CD4-positive, alpha-beta T cell treated with Interleukin-17A for 4 hours (primary cell): ENCODE data around the gene HIF1AN.
"Not testable (repeated sequence)": the region's sequence is repeated elsewhere in the genome, so short reads cannot be mapped to it uniquely, and the experiment has no call there.

Experiments
- DNase-seq: peaks from one replicate; pipeline ENCODE4 v3.0.0-alpha.2; 2020; ENCODE audit warnings: mixed read lengths

Gene HIF1AN

GRCh38 chr10:100567826-100568225 is 32.1 kb downstream of the HIF1AN start:
- DNase-seq: no peak

GRCh38 chr10:100568912-100569311 is 33.2 kb downstream of the HIF1AN start:
- no peak for DNase-seq

- no peak for DNase-seq
Observed at GRCh38 chr10:100569687-100570481, 34.1 kb downstream of the HIF1AN start.

- no peak for DNase-seq
Observed at GRCh38 chr10:100570506-100570905, 34.8 kb downstream of the HIF1AN start.

- no peak for DNase-seq
Observed at GRCh38 chr10:100571084-100571856, 35.5 kb downstream of the HIF1AN start.

- DNase-seq: not testable (repeated sequence)
Observed at GRCh38 chr10:100575146-100575545, 39.4 kb downstream of the HIF1AN start.

- DNase-seq: no peak
Observed at GRCh38 chr10:100575585-100576281, 40.0 kb downstream of the HIF1AN start.

- DNase-seq: no peak
Observed at GRCh38 chr10:100576282-100576635, 40.5 kb downstream of the HIF1AN start.

GRCh38 chr10:100579261-100580090 is 43.7 kb downstream of the HIF1AN start:
- DNase-seq: no peak

- DNase-seq: no peak
Observed at GRCh38 chr10:100586959-100587358, 51.2 kb downstream of the HIF1AN start.

GRCh38 chr10:100598166-100598565 is 62.4 kb downstream of the HIF1AN start:
- DNase-seq: no peak

GRCh38 chr10:100600218-100600617 is 64.5 kb downstream of the HIF1AN start:
- DNase-seq: no peak

GRCh38 chr10:100607439-100607838 is 71.7 kb downstream of the HIF1AN start:
- DNase-seq: no peak
